ENCODE results near the gene RAI1. TPM values are rescaled to one million over a fixed set of nuclear protein-coding genes. Genes with fewer than 3 reads are reported as not detected.

RAI1 gene
- total RNA-seq, 1 donor from 2014 or later: 46.2 TPM

DNA sequence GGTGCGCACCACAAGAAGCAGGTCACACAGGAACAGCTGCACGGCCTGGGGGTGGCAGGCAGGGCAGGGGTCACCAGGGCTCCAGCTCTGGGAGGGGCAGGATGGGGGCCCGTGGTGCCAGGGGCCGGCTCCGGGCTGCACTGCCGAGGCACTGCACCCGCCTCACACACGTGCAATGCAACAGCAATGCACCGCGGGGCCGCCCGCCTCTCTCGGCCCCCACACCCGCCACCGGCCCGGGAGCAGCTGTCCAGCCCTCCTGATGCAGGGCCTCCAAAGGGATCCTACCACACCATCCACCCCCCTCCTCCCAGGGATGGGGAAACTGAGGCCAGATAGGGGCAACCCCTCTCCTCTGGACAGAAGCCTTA is 132.5 kb downstream of the RAI1 start:
- no peak overlapping the region for H3K4me3 Mint-ChIP-seq (ENCODE audit: unreplicated experiment)
- peaks cover 43% of the 10 kb centered on the region for H3K27me3 Mint-ChIP-seq (ENCODE audit: unreplicated experiment)
- H3K36me3 Mint-ChIP-seq (ENCODE audit: low read depth, unreplicated experiment): peaks cover 11% of the 10 kb centered on the region
- no peaks in the 10 kb centered on the region for H3K9me3 Mint-ChIP-seq (ENCODE audit: unreplicated experiment)
- H3K4me1 Mint-ChIP-seq (ENCODE audit: unreplicated experiment): peaks cover 14% of the 10 kb centered on the region
- TF ChIP-seq, protein P1, sequence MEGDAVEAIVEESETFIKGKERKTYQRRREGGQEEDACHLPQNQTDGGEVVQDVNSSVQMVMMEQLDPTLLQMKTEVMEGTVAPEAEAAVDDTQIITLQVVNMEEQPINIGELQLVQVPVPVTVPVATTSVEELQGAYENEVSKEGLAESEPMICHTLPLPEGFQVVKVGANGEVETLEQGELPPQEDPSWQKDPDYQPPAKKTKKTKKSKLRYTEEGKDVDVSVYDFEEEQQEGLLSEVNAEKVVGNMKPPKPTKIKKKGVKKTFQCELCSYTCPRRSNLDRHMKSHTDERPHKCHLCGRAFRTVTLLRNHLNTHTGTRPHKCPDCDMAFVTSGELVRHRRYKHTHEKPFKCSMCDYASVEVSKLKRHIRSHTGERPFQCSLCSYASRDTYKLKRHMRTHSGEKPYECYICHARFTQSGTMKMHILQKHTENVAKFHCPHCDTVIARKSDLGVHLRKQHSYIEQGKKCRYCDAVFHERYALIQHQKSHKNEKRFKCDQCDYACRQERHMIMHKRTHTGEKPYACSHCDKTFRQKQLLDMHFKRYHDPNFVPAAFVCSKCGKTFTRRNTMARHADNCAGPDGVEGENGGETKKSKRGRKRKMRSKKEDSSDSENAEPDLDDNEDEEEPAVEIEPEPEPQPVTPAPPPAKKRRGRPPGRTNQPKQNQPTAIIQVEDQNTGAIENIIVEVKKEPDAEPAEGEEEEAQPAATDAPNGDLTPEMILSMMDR (IDR thresholded peaks at IDR 0.05; ENCODE audit: unreplicated experiment): no peak
- no peak overlapping the region for H3K27ac Mint-ChIP-seq (ENCODE audit: unreplicated experiment)
- no peak for DNase-seq (ENCODE audit: low spot score)

DNA sequence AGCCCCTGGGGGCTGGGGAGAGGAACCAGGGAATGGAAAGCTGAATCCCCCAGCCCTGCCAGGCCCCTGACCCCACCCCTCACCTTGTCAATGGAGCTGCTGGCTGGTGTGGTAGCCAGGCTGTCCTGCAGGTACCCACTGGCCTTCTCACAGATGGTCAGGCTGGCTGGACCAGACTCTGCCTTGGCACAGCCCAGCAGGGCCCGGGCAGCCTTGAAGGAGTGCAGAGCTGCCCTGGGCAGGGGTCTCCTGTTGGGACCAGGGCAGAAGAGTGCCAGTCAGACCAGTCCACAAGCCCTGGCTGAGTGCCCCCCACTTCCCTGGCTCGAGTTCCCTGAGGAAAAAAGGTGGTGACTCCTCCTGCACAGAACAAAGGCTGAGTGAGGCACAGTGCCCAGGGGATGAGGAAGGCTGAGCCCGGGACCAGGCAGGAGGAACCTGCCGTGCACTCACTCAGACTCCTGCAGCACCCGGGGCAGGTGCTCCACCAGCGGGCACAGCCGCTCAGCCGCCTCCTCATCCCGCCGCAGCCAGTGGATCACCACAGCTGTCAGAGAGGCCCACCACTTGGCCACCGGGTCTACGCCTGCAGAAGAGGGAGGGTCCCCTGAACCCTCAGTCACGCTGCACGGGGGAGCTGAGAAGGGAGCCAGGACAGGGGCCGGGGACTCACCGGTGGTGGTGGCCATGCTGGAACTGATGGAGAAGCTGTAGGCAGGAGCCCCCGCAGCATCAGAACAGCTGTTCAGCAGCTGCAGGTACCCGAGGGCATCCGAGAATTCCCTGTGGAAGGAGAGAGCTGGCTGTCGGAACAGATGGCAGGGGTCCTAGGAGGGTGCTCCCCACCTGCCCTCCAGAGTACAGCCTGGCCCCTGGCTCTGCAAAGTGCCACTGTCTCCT is 133.2 kb downstream of the RAI1 start:
- TF ChIP-seq, protein P1 (IDR thresholded peaks at IDR 0.05; ENCODE audit: unreplicated experiment): no peak
- peak overlapping the region; percentile 75 for H3K27ac Mint-ChIP-seq (ENCODE audit: unreplicated experiment)
- H3K36me3 Mint-ChIP-seq (ENCODE audit: low read depth, unreplicated experiment): peaks cover 18% of the 10 kb centered on the region
- H3K4me1 Mint-ChIP-seq (ENCODE audit: unreplicated experiment): peaks cover 15% of the 10 kb centered on the region
- peaks cover 44% of the 10 kb centered on the region for H3K27me3 Mint-ChIP-seq (ENCODE audit: unreplicated experiment)
- no peak for DNase-seq (ENCODE audit: low spot score)
- no peak overlapping the region for H3K4me3 Mint-ChIP-seq (ENCODE audit: unreplicated experiment)
- no peaks in the 10 kb centered on the region for H3K9me3 Mint-ChIP-seq (ENCODE audit: unreplicated experiment)

DNA sequence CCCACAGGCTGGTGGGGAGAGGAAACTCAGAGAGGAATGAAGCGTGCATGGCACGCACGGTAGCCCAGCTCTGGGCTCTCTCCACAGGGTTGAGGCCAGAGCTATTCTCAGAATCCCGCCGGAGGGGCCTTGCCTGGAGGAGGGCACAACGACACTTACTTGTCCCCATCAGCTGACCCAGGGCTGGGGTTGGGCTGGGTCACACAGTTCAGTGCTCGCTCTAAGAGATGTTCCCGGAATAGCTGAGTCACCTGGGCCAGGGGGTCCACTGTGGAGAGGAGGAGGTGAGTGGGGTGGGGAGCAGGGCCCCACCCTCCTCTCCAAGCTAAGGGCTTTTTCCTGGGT is 133.8 kb downstream of the RAI1 start:
- Mint-ChIP-seq H3K27ac (ENCODE audit: unreplicated experiment) (peak overlapping the region; percentile 75), H3K4me3 (ENCODE audit: unreplicated experiment) (no peak overlapping the region), H3K36me3 (ENCODE audit: low read depth, unreplicated experiment) (peaks cover 18% of the 10 kb centered on the region), H3K27me3 (ENCODE audit: unreplicated experiment) (peaks cover 46% of the 10 kb centered on the region), H3K9me3 (ENCODE audit: unreplicated experiment) (no peaks in the 10 kb centered on the region), H3K4me1 (ENCODE audit: unreplicated experiment) (peaks cover 15% of the 10 kb centered on the region)
- TF ChIP-seq, protein P1 (IDR thresholded peaks at IDR 0.05; ENCODE audit: unreplicated experiment): no peak
- no peak for DNase-seq (ENCODE audit: low spot score)

DNA sequence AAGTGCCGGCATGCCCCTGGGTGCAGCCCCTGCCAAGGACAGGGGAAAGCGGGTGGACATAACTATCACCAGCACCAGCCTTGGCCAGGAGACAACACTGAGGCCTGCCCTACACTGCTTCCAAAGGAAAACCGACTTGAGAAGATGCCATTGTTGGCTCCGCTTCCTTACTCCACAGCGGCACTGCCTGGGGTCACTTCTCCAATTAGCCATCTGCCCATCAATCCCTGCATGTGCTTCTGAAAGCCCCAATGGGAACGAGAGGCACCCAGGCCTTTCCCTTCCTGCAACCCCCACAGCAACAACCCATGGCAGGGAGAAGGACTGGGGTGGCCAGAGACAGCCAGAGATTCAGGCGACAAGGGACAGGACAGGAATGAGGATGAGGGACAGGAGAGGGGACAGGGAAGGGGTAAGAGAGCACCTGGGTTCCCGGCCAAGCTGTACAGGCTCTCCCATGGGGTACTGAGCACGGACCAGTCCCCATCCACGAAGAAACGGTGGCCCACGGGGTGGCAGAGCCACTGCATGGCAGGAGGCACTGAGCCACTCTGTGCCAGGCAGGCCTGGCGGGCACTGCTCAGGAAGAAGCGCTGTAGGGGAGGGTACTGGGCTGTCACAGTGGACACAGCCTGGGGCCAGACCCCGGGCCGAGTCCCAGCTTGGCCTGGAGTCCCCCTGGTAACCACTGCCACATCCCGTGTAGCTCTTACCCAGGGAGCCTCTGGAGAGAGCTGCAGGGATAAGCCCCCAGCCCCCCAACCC is 134.4 kb downstream of the RAI1 start:
- TF ChIP-seq, protein P1 (IDR thresholded peaks at IDR 0.05; ENCODE audit: unreplicated experiment): no peak
- peak overlapping the region; percentile 69 for H3K4me3 Mint-ChIP-seq (ENCODE audit: unreplicated experiment)
- no peak for DNase-seq (ENCODE audit: low spot score)
- H3K36me3 Mint-ChIP-seq (ENCODE audit: low read depth, unreplicated experiment): peaks cover 18% of the 10 kb centered on the region
- H3K27me3 Mint-ChIP-seq (ENCODE audit: unreplicated experiment): peaks cover 44% of the 10 kb centered on the region
- H3K27ac Mint-ChIP-seq (ENCODE audit: unreplicated experiment): peak overlapping the region; percentile 52
- H3K4me1 Mint-ChIP-seq (ENCODE audit: unreplicated experiment): peaks cover 15% of the 10 kb centered on the region
- H3K9me3 Mint-ChIP-seq (ENCODE audit: unreplicated experiment): no peaks in the 10 kb centered on the region

All from endothelial cell (in vitro differentiated cells).